Urothelium cell line (cell line): ENCODE measurements around the gene MAGI1.
"Not testable (repeated sequence)": the region's sequence is repeated elsewhere in the genome, so short reads cannot be mapped to it uniquely, and the experiment has no call there.

Experiments used
- DNase-seq: peaks from one replicate; pipeline ENCODE4 v3.0.0; 2011; ENCODE audit warnings: low spot score, mixed read lengths
- FAIRE-seq: peaks from 2 replicates; lab custom pipeline; 2011; peaks lifted over from hg19 to GRCh38; lab: Jason Lieb, UNC

MAGI1 gene

DNA sequence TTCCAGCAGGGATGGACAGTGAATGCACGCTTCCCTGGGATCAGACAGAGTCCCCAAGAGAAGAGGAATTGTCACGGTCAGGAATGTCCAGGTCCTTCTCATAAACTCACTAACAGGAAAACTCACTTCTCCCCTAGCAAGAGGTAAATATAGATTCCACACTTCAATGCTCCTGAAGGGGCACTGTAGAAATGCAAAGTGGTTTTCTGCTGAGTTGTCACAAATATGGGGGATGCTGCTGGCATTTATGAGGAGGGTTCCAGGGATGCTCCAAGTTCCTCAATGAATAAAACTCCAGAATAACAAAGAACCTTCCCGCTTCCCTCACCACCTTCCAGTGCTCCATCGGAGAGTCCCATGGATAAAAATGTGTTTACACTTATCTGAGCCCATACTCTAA, 423.4 kb downstream of the MAGI1 start:
- DNase-seq = no peak
- FAIRE-seq = no peak

DNA sequence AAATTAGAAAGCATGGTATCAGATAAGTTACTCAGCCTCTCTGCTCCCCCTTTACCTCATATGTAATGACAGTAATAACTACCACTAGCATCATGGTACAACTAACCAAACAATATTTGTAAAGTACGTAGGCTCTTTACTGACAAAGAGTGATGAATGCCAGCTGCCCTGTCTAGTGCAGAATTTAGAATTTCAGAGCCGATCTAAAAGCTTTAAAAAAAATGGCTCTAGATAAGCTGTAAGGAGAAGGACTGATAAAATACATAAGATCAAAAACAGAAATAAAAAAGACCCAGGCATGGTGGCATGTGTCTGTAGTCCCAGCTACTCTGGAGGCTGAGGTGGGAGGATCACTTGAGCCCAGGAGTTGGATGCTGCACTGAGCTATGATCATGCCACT, 424.1 kb downstream of the MAGI1 start:
- FAIRE-seq (no peak), DNase-seq (no peak)

DNA sequence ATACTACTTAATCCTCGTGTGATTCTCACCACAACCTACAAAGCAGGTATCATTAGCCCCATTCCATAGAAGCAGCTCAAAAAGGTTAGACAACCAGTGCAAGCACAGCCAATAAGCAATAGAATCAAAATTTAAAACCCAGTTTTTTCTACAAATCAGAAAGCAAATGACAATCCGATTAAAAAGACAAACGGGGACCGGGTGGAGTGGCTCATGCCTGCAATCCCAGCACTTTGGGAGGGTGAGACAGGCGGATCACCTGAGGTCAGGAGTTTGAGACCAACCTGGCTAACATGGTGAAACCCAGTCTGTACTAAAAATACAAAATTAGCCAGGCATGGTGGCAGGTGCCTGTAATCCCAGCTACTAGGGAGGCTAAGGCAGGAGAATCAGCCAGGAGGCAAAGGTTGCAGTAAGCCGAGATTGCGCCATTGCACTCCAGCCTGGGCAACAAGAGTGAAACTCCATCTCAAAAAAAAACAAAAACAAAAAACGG, 430.7 kb downstream of the MAGI1 start:
- not testable (repeated sequence) for DNase-seq

DNA sequence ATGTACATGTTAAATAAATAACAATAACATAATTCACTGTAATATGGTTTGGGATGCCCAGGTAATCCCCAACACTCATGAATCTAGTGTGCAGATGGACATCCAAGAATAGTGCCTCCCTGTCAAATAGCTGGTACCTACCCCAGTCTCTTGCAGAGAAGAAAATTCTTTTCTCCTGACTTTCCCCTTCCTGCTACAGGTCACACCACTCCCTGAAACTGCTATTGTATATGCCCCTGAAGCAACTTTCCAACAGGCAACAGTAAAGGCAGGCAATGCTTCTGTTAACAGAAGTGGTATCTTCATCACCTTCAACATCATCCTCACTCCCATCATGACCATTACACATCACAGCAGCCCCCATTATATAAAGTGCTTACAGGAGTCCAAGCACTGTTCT, 431.6 kb downstream of the MAGI1 start:
- no peak for DNase-seq
- no peak for FAIRE-seq

More for the DNA sequence above, 430.7 kb downstream of the MAGI1 start:
- not testable (repeated sequence) for FAIRE-seq

DNA sequence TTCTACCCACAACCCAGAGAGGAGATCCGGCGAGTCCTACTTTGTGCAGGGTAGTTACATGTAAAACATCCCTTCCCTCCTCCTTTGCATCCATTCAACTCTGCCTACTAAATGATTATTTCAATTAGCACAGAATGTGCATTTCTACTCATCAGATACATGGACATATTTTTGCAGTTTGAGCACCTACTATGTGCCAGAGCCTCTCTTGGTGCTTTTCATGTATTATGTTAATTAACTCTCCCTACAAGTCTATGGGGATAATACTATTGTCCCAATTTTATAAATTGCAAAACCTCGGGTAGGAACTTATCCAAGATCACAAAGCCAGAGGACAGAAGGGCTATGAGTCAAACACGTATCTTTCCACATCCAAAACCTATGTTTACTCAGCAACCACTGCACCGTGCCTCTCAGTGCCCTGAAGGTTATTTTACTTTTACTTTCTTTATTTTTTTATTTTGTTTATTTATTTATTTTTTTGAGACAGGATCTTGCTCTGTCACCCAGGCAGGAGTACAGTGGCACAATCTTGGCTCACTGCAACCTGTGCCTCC, 432.8 kb downstream of the MAGI1 start:
- no peak for DNase-seq
- FAIRE-seq = no peak

DNA sequence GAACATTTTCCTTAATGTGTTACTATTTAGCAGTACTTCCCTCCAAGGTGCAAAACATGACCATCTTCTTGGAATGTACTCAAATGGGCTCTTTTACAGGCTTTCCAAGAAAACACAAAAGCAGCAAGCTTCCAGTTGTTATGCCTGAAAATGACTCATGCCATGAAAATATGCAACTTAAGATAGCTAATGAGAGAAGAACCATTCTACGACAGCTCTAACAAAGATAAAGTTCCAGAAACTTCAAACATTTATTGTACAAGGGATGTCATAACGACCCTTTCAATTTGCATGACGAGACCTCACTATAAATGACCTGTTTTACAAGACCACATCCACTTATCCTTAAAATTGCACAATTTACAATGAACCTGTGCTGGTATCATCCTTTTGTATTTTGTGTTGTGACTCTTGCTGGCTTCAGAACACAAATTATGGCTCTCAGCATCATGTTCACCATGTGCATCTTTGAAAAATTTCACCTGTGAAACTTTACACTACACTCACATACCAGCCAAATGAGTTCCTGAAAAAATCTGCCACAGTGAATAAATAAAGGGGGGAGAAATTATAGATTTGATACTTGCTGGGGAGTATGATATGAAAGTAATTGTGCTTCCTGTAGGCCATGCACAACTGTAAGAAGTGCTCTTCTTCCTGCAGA, 433.7 kb downstream of the MAGI1 start:
- DNase-seq = no peak
- no peak for FAIRE-seq

DNA sequence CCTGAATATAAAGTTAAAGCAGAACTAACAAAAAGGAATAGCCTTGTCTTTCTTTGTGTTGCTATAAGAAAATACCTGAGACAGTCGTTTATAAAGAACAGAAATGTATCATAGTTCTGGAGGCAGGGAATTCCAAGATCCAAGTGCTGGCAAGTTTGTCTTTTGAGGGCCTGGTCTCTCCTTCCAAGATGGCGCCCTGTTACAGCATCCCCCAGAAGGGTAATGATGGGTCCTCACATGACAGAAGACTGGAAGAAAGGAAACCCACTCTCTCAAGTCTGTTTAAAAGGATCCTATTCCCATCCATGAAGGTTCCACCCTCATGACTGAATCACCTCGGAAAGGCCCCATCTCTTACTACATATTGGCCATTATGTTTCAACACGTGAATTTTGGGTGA, 435.1 kb downstream of the MAGI1 start:
- no peak for DNase-seq
- no peak for FAIRE-seq

DNA sequence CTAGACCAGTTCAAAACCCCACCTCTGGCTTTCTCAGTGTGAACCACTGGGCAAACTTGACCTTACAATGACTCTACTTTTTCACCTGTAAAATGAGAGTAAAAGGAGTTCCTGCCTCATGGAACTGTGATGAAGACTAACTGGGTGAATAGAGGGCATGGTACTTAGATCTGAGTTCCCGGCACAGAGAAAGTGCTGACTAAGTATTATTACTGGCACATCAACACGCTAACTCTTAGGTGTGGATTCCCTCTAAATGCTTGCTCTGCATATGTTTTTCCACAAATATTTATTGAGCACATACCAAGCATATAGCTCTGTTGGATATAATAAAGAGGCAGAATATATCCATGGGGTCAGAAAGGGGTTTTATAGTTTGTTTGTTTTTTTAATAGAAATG, 437.8 kb downstream of the MAGI1 start:
- DNase-seq = no peak
- no peak for FAIRE-seq

DNA sequence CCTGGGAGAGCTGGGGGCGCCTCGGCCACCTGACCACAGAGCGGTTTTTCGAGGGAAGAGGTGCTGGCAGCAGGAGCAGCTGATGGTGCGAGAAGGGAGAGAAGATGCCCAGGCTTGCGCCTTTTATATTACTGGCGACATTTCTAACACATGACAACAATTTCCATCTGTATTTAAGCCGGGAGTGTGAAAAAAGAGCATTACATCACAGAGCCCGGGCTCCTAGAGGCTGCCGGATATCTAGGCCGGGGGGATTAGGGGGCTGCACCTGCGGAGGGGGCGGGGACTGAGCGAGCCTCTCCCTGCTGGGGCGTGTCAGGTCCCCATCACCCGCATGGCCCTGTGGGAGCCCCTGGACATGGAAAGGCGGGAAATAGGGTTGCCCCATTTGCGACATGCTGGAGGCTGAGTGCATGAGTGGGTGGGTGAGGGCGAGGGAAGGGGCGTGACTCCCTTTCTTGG, 440.7 kb downstream of the MAGI1 start:
- DNase-seq (peak; percentile 53), FAIRE-seq (no peak)

DNA sequence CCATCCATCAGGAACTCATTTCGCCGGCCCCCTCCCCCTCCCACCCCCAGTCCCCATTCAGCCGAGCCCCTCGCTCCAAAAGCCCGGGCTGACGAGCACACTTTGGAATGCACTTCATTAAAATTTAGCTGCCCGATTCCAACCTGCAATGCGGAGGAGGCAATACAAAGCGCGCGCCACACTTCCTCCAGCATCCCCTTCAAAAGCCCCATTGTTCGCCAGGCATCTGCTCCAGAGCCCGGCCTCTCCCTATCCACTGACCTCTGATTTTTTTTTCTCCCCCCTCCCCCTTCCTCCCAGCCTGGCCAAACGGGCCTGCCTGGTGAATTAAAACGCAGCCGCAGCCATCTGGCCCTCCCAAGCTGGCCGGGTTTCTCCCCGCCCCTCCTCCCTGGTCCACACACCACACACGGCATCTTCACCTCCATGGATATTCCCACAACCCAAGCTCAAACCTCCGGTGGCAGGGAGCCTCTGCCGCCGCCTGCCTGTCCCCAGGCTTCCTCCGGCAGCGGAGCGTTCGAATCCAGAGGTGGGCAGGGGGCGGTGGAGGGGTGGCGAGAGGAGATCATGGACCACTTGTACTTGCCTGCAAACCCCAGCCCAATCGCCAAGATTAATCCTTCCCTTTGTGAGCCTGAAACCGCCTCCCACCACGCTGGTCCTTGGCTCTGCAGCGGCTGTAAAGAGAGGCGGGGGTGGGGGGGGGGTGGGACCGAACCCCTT, 441.3 kb downstream of the MAGI1 start:
- peak; percentile 83 for DNase-seq
- FAIRE-seq = no peak

DNA sequence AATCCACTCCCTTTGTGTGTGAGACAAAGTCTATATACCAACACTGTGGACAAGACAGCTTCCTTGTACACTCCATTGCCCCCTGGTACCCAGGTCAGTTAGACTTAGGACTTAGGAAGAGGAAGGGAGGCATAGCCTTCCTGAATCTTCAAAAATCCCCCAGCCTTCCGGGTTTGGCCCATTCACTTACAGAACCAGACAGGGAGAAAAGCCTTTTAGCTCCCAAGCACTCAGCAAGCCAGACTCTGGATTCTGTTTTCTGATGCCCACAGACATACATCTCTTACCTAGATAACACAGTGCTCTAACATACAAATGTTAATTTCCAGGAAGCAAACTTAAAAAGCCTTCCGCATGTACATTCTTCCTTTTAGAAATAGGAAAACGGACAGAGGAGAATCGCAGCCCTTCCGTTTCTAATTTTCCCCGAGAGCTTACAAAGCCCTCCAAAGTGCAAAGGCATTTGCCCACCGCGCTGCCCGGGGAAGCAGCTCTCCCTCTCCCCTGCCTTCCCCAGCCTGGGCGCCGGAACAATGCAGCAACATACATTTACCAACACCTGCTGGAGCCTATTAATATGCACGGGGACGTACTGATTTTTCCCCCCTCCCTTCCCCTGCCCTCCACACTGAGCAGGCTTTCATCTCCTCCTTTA, 442.0 kb downstream of the MAGI1 start:
- DNase-seq (peak; percentile 16), FAIRE-seq (no peak)

DNA sequence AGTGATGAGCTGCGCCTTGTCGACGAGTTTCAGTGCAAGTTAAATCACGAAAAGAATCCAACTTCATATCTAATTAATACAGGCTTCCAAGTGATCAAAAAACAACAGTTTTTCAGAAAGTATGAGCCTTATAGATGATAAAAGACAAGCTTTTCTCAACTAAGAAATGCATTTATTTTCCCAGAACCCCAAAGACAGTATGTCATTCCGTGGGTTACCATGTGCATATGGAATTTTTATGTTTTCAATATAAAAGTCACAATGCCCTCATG, 442.8 kb downstream of the MAGI1 start:
- no peak for FAIRE-seq

DNA sequence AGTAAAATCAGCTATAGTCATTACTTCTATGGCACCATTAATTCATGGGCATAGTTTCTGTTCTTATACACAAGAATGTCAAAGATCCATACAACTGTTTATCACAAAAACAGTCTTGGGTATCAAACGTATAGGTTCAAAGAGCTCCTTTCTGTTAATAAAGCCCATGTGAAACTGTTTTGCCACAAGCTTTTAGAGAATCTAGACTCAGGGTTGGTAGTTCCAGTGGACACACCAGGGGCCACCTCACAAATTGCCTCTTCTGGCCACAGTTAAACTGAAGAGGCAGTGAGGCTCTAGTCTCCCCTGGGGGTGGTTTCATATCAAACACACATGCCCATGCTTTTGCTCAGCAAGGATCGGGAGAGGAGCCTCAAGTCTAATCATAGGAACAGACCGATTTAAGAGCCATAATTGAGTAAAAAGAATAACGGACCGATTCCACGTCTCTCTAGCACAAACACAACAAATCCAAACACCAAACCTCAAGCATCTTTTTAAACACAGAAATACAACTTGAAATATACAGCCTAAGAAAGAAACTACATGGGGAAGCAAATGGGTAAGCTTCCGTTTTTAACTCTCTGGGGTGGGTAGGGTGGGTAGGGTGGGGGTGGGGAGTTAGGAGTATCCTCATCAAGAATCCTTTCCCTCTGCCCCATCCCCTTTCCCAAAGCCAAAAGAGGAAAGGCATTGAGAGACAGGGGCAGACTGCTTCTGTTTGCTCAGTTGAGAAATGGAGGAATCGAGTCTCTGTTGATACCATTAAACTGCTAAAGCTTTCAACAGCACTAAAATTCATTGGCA, 443.3 kb downstream of the MAGI1 start:
- no peak for DNase-seq
- no peak for FAIRE-seq

More for the DNA sequence above, 442.8 kb downstream of the MAGI1 start:
- DNase-seq = no peak

DNA sequence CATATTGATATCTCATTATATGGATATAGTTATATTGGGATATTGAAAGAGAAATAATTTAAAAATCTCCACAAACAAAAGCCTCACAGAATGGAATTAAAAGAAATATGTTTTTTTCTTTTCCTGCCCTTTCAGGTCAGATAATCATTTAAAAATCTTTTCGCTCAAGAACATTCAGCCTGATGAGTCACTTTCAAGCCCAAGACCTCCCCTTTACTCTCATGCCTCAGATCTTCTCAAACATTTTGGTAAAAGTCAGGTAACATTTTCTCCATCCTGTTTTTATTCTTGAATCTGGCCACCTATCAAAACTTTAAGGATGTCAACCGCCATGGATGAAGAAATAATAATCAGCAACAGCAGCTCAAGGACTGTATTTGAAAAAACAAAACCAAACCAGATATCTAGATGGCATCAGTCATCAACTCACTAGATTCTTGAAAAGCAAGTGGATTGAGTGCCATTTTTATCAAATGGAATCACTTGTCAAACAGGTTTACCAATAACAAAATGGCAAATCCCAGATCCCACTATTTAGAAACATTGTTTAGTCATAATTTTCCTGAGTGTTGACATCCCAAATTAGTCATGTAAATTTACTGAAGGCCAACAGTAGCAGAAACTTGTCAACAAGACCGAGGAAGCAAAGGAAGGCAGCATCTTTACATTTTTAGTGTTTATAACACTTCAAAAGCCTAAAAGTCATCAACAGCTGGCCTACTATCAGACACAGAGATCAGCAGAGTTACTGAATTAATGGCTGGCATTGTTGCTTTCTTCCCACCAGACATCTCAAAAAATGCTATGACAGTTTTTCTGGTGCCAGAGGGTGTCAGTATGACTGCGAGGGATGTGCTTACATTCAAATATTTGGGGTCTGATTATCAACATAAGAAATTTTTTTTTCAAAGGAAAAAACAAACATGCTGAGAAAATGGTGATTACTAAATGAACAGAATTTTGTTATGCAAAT, 444.7 kb downstream of the MAGI1 start:
- FAIRE-seq (no peak), DNase-seq (no peak)

DNA sequence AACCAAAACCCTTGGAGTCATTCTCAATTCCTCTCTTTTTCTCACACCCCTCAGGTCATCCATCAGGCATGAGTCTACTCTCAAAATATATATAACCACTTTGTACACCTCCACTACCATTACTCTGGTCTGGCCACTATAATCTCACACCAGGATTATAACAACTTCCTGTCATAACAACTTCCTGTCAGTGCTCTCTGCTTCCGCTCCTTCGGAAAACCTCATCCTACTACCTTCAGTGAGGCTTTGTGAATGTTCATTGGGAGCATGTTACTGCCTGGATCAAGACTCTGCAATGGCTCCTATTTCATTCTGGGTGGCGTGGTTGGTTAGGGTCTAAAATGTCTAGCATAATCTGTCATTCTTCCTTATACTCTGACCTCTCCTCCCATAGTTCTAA, 447.4 kb downstream of the MAGI1 start:
- DNase-seq = no peak
- no peak for FAIRE-seq

DNA sequence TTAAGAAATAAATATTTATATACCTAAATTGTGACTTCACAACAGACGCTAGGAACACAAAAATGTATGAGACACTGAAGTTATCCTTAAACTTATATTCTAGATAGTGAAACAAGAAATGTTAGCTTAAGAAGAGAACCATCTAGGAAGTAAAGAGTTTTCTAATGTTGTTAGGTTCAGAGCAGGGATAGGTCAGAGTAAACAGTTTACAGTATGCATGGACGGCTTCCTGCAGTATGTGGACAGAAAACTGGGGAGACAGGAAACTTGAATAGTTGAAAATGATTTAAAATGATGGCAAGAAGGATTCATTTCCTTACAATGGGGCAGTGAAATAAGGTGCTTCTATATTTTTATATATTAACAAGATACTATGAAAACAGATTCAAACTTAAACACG, 449.8 kb downstream of the MAGI1 start:
- DNase-seq (no peak), FAIRE-seq (no peak)

DNA sequence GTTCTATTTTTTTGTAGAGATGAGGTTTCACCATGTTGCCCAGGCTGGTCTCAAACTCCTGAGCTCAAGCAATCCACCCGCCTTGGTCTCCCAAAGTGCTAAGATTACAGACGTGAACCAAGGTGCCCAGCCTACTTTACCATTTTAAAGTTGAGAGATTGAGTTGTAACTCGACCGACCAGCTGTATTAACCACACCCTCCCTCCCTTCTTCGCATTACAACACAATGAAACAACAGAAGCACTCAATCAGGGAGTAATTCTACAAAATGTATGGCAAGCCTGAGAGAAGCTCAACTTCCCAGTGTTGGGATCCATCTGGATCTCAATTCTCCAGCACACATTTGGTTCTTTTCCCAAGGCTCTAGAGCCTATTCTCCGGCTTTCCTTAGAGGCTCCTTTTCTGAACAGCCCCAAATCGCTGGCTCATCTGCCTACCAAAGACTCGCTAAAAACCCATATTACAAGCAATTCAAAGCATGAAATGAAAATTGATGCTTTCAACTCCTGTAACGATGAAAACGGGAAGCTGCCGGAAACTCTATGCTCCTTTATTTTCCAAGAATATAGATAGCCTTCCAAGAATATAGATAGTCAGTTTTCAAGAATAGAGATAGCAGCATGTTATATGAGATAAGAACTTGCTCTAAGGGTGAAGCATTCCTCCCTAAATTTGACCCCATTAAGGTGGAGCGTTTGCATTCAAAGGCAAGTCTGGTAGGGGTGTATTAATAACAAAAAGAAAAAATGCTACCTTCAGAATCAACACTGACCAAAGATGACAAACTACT, 450.9 kb downstream of the MAGI1 start:
- no peak for FAIRE-seq
- DNase-seq = no peak

DNA sequence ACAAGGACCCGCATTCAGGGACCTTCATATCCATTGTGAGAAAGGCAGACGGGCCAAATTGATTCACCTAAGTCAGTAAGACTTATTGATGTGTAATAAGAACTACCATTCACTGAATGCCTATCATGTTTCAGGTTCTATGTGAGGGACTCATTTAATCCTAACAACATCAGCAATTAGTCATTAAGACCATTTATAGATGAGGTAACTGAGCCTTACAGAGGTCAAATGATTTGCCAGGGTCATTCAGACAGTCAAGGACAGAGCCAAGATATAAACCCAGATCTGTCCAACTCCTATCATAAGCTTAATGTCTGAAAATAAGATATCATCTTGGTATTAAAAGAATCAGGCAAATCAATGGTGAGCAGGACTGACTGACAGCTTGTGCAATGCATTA, 453.8 kb downstream of the MAGI1 start:
- DNase-seq (no peak), FAIRE-seq (no peak)

DNA sequence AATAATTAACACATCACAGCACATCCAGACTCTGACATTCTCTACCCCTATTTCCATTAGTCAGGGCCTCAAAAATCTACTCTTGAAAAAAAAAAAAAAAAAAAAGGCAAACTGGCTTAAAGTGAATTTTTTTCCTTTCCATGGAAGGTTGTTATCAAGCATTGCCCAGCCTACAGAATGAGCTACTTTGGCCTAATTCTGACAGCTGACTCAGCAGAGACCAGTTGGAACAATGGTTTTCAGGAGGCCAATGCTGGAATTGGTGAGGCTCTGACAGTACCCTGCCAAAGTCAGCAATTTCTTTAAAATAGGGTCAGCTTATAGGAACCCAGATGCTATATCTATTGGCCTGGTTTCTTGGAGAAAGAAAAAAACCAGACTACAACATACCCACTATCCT, 454.7 kb downstream of the MAGI1 start:
- DNase-seq (no peak), FAIRE-seq (no peak)
